Neural cell (in vitro differentiated cells): ENCODE results near the gene NFIX.

ENCODE experiments used
- EP300 ChIP-seq: fragments of 450-650 bp; conservative IDR thresholded peaks from 2 replicates; pipeline ENCODE4 v1.6.1; 2014; ENCODE audit warnings: antibody characterized with exemption, mild to moderate bottlenecking, moderate library complexity; ENCODE audit not compliant: poor library complexity, severe bottlenecking
- POLR2AphosphoS5 ChIP-seq: IDR thresholded peaks from 2 replicates; pipeline ENCODE4 v1.6.1; 2012
- SMC3 ChIP-seq: fragments of 450-650 bp; conservative IDR thresholded peaks from 2 replicates; pipeline ENCODE4 v1.6.1; 2014; ENCODE audit warnings: antibody characterized with exemption, mild to moderate bottlenecking, moderate library complexity; ENCODE audit not compliant: poor library complexity
- TF ChIP-seq, protein P1 (sequence below): fragments of 450-650 bp; IDR thresholded peaks from 2 replicates; pipeline ENCODE4 v1.5.1; 2014; ENCODE audit warnings: antibody characterized with exemption, mild to moderate bottlenecking, moderate library complexity; ENCODE audit not compliant: poor library complexity, severe bottlenecking

DNA sequence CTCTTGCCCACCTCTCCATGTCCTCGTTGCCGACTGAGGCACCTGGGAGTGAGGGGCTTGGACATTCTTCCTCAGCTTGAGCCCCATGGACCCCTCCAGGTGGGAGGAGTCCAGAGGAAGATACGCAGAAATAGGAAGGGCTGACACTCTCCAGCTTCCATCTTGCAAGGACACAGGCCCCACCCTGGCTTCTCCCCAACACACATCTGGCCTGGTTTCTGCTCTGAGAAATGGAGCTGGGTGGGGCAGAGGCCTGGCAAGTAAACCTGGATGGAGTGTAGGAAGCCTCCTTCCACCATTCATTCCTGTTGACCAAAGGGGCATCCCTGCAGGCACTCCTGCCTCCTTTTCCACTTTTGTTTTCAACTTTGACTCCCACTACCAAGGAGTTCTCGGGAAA is 50.5 kb downstream of the NFIX start:
- TF ChIP-seq, protein P1, sequence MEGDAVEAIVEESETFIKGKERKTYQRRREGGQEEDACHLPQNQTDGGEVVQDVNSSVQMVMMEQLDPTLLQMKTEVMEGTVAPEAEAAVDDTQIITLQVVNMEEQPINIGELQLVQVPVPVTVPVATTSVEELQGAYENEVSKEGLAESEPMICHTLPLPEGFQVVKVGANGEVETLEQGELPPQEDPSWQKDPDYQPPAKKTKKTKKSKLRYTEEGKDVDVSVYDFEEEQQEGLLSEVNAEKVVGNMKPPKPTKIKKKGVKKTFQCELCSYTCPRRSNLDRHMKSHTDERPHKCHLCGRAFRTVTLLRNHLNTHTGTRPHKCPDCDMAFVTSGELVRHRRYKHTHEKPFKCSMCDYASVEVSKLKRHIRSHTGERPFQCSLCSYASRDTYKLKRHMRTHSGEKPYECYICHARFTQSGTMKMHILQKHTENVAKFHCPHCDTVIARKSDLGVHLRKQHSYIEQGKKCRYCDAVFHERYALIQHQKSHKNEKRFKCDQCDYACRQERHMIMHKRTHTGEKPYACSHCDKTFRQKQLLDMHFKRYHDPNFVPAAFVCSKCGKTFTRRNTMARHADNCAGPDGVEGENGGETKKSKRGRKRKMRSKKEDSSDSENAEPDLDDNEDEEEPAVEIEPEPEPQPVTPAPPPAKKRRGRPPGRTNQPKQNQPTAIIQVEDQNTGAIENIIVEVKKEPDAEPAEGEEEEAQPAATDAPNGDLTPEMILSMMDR, result no peak
- TF ChIP-seq EP300, result no peak
- no peak for TF ChIP-seq SMC3
- TF ChIP-seq POLR2AphosphoS5, result no peak
